GM13976 (cell line): ENCODE results near the gene PKIB.

Experiments
- DNase-seq: peaks from one replicate; pipeline ENCODE4 v3.0.0; 2012; ENCODE audit warnings: low spot score
- CTCF ChIP-seq: IDR thresholded peaks from 2 replicates; pipeline ENCODE4 v1.5.1; 2012; ENCODE audit warnings: borderline replicate concordance, mild to moderate bottlenecking; ENCODE audit not compliant: insufficient read depth; ENCODE audit errors: extremely low read depth, missing control alignments, control extremely low read depth
- in situ Hi-C: fragments of 300-500 bp; cut with MboI; formaldehyde crosslinking; loops from one replicate; pipeline ENCODE4 v1.12.0; 2022; ENCODE audit warnings: low sequenced_read_pairs, mixed read lengths, inconsistent platforms; ENCODE audit not compliant: unreplicated experiment

PKIB gene

DNA sequence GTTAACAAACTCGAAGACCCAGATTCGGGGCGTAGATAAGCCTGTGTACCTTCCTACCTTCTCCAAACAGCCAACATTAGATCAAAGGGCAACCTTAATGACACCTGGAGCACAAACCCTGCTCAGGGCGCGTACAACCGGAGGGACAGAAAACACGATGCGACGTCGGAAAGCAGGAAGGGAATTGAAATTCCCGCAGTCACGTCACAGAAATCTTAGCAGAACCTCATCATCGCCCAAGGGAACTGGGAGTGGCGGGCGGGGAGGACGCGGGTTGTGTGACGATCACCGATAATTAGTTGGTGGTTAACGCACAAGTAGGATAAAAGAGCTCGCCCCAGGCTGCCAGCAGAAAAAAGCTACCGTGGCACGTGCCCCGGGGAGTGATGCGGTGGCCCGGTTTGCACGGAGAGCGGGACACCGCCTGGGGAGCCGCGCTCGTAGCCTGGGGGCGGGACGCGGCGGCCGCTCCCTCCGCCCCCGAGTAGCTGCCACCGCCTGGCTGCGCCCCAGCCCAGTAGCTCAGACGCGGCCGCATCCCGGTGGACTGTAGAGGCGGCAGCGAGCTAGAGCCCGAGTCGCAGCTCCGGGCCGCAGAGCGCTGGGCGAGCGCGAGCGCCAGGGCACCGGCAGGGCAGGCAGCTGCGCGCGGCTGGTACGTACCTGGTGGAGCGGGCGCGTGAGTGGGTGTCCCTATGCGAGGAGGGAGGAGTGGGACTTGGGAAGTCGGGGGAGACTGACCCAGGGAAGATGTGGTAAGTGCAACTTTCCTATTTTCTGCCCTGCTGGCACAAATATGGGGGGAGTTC, at the start of gene PKIB:
PKIB (plus strand) TSS at position 525 of the 809 bp plus-strand sequence. CDS start 107,390 bp downstream, outside the sequence.
- in situ Hi-C loops, result no loop called here
- peak; percentile 32 for TF ChIP-seq CTCF
- peak; percentile 75 for DNase-seq

DNA sequence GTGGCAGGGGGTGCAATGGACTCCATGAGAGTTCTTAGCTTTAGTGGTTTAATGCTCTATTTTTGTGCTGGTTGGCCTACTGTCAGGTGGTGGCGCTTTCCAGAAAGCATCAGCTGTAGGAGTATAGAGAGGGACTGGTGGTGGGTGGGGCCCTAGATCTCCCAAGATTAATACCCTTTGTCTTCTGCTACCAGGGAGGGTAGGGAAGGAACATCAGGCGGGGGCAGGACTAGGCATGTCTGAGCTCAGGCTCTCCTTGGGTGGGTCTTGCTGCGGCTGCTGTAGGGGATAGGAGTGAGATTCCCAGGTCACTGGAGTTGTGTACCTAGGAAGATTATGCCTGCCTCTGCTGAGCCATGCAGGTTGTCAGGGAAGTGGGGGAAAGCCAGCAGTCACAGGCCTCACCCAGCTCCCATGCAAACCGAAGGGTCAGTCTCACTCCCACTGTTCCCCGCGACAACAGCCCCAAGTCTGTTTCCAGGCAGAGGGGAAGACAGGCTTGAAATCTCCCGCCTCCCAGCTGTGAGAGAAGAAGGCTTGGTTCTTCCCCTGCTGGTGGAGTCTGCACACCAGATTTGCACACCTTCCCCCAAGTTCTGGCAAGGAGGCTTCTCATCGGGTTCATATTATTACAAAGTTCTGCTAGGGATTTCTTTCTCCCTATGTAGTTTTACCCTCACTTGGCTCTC, 46.7 kb upstream of the PKIB start:
- in situ Hi-C loops, result no loop called here
- no peak for DNase-seq
- TF ChIP-seq CTCF, result no peak

DNA sequence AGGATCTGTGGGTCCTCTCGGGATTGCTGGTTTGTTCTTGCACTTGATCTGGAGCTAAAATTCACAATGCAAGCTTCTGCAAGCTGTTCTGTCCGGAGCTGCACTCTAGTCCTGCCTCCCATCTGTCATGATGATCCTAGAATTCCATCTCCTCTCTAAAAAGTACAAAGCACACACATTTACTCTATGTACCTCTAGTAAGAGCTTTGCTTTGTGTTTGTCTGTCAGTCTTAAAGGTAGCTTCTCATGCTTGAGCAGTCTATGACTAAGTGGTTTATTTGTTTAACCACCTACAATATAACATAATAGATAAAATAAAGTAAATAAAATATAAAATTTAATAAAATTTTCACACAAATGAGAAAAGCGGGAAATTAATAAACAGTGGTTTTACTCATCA, 46.0 kb upstream of the PKIB start:
- in situ Hi-C loops, result no loop called here
- no peak for DNase-seq
- no peak for TF ChIP-seq CTCF

GRCh38 chr6:122565708-122566107, 44.5 kb upstream of the PKIB start:
- no peak for DNase-seq
- TF ChIP-seq CTCF, result no peak
- in situ Hi-C loops, result no loop called here

DNA sequence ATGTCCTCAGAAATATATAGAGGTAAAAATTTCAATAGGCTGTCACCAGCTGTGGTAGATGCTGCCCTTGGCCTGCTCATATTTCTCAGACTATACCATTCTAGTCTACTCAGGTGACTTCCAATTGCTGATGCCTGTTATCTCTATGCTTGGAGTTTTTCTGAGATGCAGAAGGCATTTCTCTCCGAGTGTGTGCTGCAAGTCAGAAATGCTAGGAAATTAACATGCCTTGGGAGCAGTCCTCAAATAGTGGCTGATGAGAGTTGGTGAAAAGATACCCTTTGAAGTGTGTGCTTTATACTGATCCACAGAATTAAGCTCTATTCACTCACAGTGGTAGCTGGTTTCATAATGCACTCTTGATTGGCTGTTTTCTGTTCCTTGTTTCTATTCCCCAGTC, 43.2 kb upstream of the PKIB start:
- no peak for DNase-seq
- in situ Hi-C loops, result no loop called here
- TF ChIP-seq CTCF, result no peak

GRCh38 chr6:122568350-122568749, 41.9 kb upstream of the PKIB start:
- no peak for TF ChIP-seq CTCF
- no peak for DNase-seq
- in situ Hi-C loops, result no loop called here
